Loucy (cell line): ENCODE results near the gene CCDC148.

ENCODE experiments used
- H2AFZ ChIP-seq: fragments of 200-600 bp; sonication (generic); 2 replicates; pipeline ENCODE4 v1.6.0; 2016; ENCODE audit warnings: antibody characterized with exemption, mild to moderate bottlenecking, low read length, moderate library complexity
- H3F3A ChIP-seq: fragments of 200-600 bp; 2 replicates; pipeline ENCODE4 v1.6.0; 2016; ENCODE audit warnings: antibody characterized with exemption, low read depth, mild to moderate bottlenecking
- H3K27me3 ChIP-seq: fragments of 200-600 bp; sonication (generic); 2 replicates; pipeline ENCODE4 v1.6.1; 2014; ENCODE audit warnings: low read length, mild to moderate bottlenecking; ENCODE audit not compliant: insufficient read depth, poor library complexity, severe bottlenecking
- H3K36me3 ChIP-seq: fragments of 200-600 bp; sonication (generic); 2 replicates; pipeline ENCODE4 v1.6.1; 2016; ENCODE audit warnings: low read length; ENCODE audit not compliant: insufficient read depth
- H3K4me1 ChIP-seq: fragments of 200-600 bp; sonication (generic); 2 replicates; pipeline ENCODE4 v1.5.1; 2014; ENCODE audit warnings: low read length, mild to moderate bottlenecking; ENCODE audit not compliant: insufficient read depth, poor library complexity, severe bottlenecking
- H3K4me2 ChIP-seq: fragments of 200-600 bp; sonication (generic); 2 replicates; pipeline ENCODE4 v1.6.0; 2014; ENCODE audit warnings: antibody characterized with exemption, low read length, low read depth, mild to moderate bottlenecking; ENCODE audit not compliant: poor library complexity, severe bottlenecking
- H3K4me3 ChIP-seq: fragments of 200-600 bp; sonication (generic); 2 replicates; pipeline ENCODE4 v1.5.1; 2014; ENCODE audit warnings: low read length, mild to moderate bottlenecking, mixed read lengths; ENCODE audit not compliant: poor library complexity, severe bottlenecking
- H3K79me2 ChIP-seq: fragments of 200-600 bp; sonication (generic); 2 replicates; pipeline ENCODE4 v1.6.1; 2014; ENCODE audit warnings: low read length; ENCODE audit not compliant: insufficient read depth
- H3K9ac ChIP-seq: fragments of 200-600 bp; sonication (generic); 2 replicates; pipeline ENCODE4 v1.6.0; 2014; ENCODE audit warnings: mild to moderate bottlenecking, low read depth, low read length, moderate library complexity; ENCODE audit not compliant: poor library complexity, severe bottlenecking
- H3K9me2 ChIP-seq: fragments of 200-600 bp; sonication (generic); replicated peaks from 2 replicates; pipeline ENCODE4 v1.6.1; 2016; ENCODE audit warnings: low read depth, low read length, mixed read lengths
- H3K9me3 ChIP-seq: fragments of 200-600 bp; sonication (generic); 2 replicates; pipeline ENCODE4 v1.6.1; 2014; ENCODE audit warnings: mild to moderate bottlenecking, antibody characterized with exemption, low read length, low read depth; ENCODE audit not compliant: insufficient read depth
- H4K20me1 ChIP-seq: fragments of 200-600 bp; sonication (generic); 2 replicates; pipeline ENCODE4 v1.6.0; 2014; ENCODE audit warnings: antibody characterized with exemption, low read length, mild to moderate bottlenecking; ENCODE audit not compliant: insufficient read depth, poor library complexity, severe bottlenecking
- EZH2phosphoT487 ChIP-seq: fragments of 200-600 bp; IDR thresholded peaks from 2 replicates; pipeline ENCODE4 v1.6.1; 2018; ENCODE audit warnings: antibody characterized with exemption, mild to moderate bottlenecking, moderate library complexity, borderline replicate concordance
- TF ChIP-seq, protein P1 (sequence below): fragments of 200-600 bp; sonication (generic); conservative IDR thresholded peaks from 2 replicates; pipeline ENCODE4 v1.5.1; 2014; ENCODE audit warnings: mild to moderate bottlenecking, antibody characterized with exemption, low read length

CCDC148 gene

GRCh38 chr2:158202161-158202815, 254.3 kb downstream of the CCDC148 start:
- Histone ChIP-seq H3K9ac (no peak overlapping the region), H4K20me1 (no peaks in the 10 kb centered on the region), H3K4me1 (no peaks in the 10 kb centered on the region), H3K36me3 (no peaks in the 10 kb centered on the region), H3K4me2 (no peak overlapping the region), H3K9me3 (no peaks in the 10 kb centered on the region), H3F3A (no peaks in the 10 kb centered on the region), H3K79me2 (no peaks in the 10 kb centered on the region), H2AFZ (no peak overlapping the region), H3K27me3 (no peaks in the 10 kb centered on the region), H3K4me3 (no peak overlapping the region), H3K9me2 (no peaks in the 10 kb centered on the region)
- no peak for TF ChIP-seq EZH2phosphoT487
- TF ChIP-seq, protein P1, sequence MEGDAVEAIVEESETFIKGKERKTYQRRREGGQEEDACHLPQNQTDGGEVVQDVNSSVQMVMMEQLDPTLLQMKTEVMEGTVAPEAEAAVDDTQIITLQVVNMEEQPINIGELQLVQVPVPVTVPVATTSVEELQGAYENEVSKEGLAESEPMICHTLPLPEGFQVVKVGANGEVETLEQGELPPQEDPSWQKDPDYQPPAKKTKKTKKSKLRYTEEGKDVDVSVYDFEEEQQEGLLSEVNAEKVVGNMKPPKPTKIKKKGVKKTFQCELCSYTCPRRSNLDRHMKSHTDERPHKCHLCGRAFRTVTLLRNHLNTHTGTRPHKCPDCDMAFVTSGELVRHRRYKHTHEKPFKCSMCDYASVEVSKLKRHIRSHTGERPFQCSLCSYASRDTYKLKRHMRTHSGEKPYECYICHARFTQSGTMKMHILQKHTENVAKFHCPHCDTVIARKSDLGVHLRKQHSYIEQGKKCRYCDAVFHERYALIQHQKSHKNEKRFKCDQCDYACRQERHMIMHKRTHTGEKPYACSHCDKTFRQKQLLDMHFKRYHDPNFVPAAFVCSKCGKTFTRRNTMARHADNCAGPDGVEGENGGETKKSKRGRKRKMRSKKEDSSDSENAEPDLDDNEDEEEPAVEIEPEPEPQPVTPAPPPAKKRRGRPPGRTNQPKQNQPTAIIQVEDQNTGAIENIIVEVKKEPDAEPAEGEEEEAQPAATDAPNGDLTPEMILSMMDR, result no peak

- Histone ChIP-seq H3K79me2 (no peaks in the 10 kb centered on the region), H2AFZ (no peak overlapping the region), H3K9me3 (no peaks in the 10 kb centered on the region), H3K9me2 (no peaks in the 10 kb centered on the region), H3K9ac (no peak overlapping the region), H3K36me3 (no peaks in the 10 kb centered on the region), H3K4me3 (no peak overlapping the region), H3K4me2 (no peak overlapping the region), H4K20me1 (no peaks in the 10 kb centered on the region), H3F3A (no peaks in the 10 kb centered on the region), H3K4me1 (no peaks in the 10 kb centered on the region), H3K27me3 (no peaks in the 10 kb centered on the region)
- TF ChIP-seq, protein P1, result no peak
- no peak for TF ChIP-seq EZH2phosphoT487
Observed at GRCh38 chr2:158199928-158200650, 256.5 kb downstream of the CCDC148 start.

DNA sequence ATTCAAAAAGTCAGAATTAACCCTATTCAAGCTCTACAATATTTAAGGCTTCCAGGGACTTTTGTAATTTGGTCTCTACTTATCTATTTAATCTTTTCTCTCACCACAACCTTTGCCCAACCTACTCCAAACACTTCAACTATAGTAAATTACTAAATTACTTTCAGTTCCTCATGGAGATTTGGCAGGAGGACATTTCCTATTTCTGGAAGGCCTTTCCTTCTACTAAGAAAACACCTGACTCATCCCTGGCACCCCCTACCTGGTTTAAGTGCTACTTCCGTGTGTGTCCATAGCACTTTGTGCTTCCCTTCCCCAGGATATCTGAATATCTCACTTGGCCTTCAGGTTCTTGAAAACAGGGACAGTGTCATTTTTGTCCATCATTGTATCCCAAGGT, 258.6 kb downstream of the CCDC148 start:
- no peak for TF ChIP-seq EZH2phosphoT487
- TF ChIP-seq, protein P1, result no peak
- peaks cover 7% of the 10 kb centered on the region for H3K27me3 ChIP-seq
- H3K79me2 ChIP-seq, result no peaks in the 10 kb centered on the region
- no peaks in the 10 kb centered on the region for H3K4me1 ChIP-seq
- no peak overlapping the region for H3K4me3 ChIP-seq
- no peaks in the 10 kb centered on the region for H3K9me3 ChIP-seq
- H3K9ac ChIP-seq, result no peak overlapping the region
- H3F3A ChIP-seq, result no peaks in the 10 kb centered on the region
- no peaks in the 10 kb centered on the region for H3K36me3 ChIP-seq
- H4K20me1 ChIP-seq, result no peaks in the 10 kb centered on the region
- H3K9me2 ChIP-seq, result no peaks in the 10 kb centered on the region
- H3K4me2 ChIP-seq, result no peak overlapping the region
- no peak overlapping the region for H2AFZ ChIP-seq
